ENCODE data around the gene ADGRF1.

ADGRF1 gene

GRCh38 chr6:46973029-46973428 lies 69.1 kb downstream of the ADGRF1 start:
- no peak for DNase-seq

GRCh38 chr6:46972531-46972930 lies 69.6 kb downstream of the ADGRF1 start:
- no peak for DNase-seq

- DNase-seq, result no peak
Measured at GRCh38 chr6:46969206-46969605, 72.9 kb downstream of the ADGRF1 start.

- no peak for DNase-seq
Measured at GRCh38 chr6:46967826-46968349, 74.2 kb downstream of the ADGRF1 start.

- no peak for DNase-seq
Measured at GRCh38 chr6:46964716-46965519, 77.2 kb downstream of the ADGRF1 start.

- DNase-seq, result no peak
Measured at GRCh38 chr6:46963626-46964025, 78.5 kb downstream of the ADGRF1 start.

GRCh38 chr6:46963039-46963438 lies 79.1 kb downstream of the ADGRF1 start:
- DNase-seq, result no peak

GRCh38 chr6:46961711-46962110 lies 80.4 kb downstream of the ADGRF1 start:
- no peak for DNase-seq

- DNase-seq, result no peak
Measured at GRCh38 chr6:46961232-46961631, 80.9 kb downstream of the ADGRF1 start.

- no peak for DNase-seq
Measured at GRCh38 chr6:46959419-46959818, 82.7 kb downstream of the ADGRF1 start.

GRCh38 chr6:46956409-46956808 lies 85.7 kb downstream of the ADGRF1 start:
- DNase-seq, result no peak

- no peak for DNase-seq
Measured at GRCh38 chr6:46954837-46955451, 87.2 kb downstream of the ADGRF1 start.

GRCh38 chr6:46953921-46954320 lies 88.2 kb downstream of the ADGRF1 start:
- DNase-seq, result no peak

GRCh38 chr6:46949632-46950280 lies 92.4 kb downstream of the ADGRF1 start:
- DNase-seq, result no peak

GRCh38 chr6:46948699-46949098 lies 93.4 kb downstream of the ADGRF1 start:
- no peak for DNase-seq

All from CD4-positive, alpha-beta T cell treated with Interleukin-4 for 4 hours (primary cell).